GM18502 (cell line): Measurements from ENCODE around the gene TNFRSF6B.
"Not testable (repeated sequence)": the region's sequence is repeated elsewhere in the genome, so short reads cannot be mapped to it uniquely, and the experiment has no call there.

Source experiments
- ATAC-seq: cut with Tn5 transposase; IDR thresholded peaks from one replicate; pipeline ENCODE4 v1.9.1; 2021; ENCODE audit warnings: mild to moderate bottlenecking; ENCODE audit not compliant: unreplicated experiment, poor library complexity

TNFRSF6B gene

DNA sequence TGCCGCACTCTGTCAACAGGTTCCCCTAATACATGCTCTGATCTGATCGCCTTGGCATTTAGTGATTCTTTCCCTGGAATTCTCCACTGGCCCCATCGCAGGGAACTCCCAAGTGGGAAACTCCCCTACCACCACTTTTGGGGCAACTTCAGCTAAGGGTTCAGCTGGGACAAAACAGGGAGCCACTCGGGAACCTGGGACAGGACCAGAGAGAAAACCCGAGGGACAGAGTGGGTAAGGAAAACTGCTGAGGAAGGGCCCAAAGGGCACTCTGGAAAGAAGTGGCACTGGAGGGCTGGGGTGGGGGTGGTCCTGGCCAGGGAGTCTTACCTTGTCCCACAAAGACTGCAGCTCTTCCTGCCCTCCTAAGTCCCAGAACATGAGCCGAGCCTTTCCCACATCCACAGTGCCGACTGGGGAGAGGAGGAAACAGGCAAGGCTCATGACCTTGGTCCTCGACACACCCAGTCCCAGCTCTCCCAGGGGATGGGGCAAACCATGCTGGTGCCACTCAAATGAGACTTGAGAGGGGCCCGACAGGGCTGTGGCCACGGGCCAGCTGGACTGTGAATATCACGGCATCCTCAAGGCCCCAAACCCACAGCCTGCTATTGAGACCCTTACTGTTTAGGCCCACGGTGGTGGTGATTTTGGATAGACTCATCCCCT lies 9.7 kb downstream of the TNFRSF6B start:
- ATAC-seq, result no peak

DNA sequence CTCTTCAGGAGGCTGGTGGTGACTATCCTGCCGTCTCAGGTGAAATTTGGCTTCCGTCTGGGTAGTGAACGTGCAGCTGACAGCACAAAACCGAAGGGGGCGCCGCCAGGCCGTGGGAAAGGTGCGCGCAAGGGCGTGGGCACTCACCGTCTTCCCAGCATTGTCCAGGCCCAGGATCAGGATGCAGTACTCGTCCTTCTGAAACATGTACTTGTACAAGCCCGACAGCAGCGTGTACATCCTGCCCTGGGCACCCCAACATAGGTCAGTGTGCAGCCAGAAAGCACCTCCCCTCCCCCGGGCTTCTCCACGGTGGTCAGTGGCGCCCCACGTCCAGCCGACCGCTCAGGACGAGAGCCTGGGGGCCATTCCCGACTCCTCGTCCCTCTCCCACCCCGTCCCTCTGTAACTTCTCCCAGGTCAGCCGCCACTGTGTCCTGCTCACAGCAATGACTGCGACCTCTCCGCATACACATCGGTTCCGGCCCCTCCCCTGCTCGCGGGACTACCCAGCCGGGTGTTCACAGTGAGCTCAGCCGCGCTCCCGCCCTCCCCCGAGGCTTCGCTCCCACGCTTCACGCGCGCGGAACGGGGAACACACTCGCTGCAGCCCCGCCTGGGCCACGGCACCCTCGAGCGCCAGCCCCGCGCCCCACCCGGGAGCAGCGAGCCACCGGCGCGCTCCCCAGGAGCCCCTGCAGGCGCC lies 10.6 kb downstream of the TNFRSF6B start:
- peak; percentile 42 for ATAC-seq

DNA sequence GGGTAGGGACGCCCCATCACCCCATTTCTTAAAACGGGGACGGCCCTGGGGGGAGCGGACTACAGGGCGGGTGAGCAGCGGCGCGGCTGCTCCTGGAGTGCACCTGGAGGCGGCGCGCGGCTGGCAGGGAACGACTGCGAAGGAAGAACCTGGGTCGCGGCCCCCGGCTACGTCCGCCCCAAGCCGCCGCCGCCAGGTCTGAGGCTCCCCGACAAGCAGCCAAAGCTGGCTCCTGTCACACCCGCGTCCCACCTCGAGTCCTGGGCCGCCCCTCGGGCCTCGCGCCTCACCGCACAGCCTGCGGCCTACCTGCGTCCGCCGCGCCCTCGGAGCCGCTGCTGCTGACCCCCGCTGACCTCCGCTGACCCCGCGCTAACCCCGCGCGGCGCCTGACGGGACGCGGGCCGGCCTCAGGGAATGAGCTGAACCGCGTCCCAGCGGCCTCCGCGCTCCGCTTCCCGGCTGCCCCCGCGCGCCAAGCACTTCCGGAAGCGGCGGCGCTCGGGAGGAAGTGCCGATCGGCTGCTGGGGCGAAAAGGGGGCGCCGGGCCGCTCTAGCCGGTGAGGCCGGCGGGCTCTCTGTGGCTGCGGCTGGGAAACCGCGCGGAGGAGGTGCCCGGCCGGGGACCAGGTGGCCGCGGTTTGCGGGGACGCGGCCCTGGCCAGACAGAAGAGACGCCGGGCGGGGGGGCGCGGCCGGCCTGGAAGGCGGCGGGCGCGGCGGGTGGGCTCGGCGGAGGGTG lies 11.3 kb downstream of the TNFRSF6B start, which contains the start of the genes ARFRP1 and ZGPAT:
Gene ARFRP1, minus strand, starts transcription at position 419 of the 743 bp plus-strand sequence. CDS start 885 bp downstream, outside the sequence.
Gene ZGPAT, plus strand, starts transcription at position 482 of the 743 bp plus-strand sequence. CDS start 542 bp downstream, outside the sequence.
- peak; percentile 66 for ATAC-seq

DNA sequence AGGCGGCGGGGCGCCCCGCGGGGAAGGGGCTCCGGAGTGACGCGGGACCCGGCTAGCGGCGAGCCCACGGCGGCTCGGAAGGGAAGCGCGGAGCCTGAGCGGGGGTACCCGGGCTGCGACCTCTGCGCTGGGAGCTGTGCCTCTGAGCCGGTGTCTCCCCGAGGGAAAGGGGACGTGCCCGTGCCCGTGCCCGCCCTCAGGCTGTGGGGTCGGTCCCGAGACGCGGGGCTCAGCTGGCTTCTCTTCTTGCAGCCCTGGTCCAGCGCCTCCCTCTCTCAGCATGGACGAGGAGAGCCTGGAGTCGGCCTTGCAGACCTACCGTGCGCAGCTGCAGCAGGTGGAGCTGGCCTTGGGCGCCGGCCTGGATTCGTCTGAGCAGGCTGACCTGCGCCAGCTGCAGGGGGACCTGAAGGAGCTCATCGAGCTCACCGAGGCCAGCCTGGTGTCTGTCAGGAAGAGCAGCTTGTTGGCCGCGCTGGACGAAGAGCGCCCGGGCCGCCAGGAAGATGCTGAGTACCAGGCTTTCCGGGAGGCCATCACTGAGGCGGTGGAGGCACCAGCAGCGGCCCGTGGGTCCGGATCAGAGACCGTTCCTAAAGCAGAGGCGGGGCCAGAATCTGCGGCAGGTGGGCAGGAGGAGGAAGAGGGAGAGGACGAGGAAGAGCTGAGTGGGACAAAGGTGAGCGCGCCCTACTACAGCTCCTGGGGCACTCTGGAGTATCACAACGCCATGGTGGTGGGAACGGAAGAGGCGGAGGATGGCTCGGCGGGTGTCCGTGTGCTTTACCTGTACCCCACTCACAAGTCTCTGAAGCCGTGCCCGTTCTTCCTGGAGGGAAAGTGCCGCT lies 12.1 kb downstream of the TNFRSF6B start:
- peak; percentile 19 for ATAC-seq

DNA sequence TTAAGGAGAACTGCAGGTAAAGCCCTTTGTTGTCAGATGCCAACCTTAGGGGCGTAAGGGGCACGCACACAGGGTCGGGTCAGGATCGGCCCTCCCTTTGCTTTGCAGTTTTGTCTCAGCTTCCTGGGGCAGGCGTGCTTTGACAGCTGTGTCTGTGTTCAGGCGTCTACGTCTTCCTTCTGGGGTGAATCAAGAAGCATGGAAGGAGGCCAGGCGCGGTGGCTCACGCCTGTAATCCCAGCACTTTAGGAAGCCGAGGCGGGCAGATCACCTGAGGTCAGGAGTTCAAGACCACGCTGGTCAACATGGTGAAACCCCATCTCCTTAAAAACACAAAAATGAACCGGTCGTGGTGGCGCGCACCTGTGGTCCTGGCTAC lies 12.7 kb downstream of the TNFRSF6B start:
- no peak for ATAC-seq

DNA sequence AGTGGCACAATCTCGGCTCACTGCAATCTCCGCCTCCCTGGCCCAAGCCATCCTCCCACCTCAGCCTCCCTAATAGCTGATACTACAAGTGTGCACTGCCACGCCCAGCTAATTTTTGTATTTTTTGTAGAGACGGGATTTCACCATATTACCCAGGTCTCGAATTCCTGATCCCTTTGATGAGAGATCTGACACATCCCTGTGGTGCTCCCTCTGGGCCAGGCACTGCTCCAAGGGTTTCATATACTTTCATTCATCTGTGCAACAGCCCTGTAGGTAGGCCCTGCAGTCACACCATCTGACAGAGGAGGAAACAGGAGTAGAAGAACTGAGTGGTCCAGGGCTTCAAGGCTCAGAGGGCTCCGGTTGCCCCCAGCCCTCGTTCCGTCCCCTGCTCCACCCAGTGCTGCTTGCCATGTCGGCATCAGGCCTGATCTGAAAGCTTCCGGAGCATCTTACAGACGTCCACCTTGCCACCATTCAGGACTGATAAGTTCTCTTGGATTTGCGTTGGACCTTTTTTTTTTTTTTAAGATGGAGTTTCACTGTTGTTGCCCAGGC lies 14.7 kb downstream of the TNFRSF6B start:
- no peak for ATAC-seq

DNA sequence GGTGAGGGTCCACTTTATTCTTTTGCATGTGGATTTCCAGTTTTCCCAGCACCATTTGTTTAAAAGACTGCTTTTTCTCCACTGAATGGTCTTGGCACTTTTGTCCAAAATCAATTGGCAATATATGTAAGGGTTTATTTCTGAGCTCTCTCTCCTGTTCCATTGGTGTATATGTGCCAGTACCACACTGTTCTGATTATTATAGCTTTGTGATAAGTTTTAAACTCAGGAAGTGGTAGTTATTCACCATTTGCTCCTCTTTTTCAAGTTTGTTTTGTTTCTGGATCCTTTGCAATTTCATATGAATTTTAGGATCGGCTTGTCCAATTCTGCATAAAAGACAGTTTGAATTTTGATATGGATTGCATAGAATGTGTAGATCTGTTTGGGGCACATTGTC lies 15.7 kb downstream of the TNFRSF6B start:
- ATAC-seq, result no peak

DNA sequence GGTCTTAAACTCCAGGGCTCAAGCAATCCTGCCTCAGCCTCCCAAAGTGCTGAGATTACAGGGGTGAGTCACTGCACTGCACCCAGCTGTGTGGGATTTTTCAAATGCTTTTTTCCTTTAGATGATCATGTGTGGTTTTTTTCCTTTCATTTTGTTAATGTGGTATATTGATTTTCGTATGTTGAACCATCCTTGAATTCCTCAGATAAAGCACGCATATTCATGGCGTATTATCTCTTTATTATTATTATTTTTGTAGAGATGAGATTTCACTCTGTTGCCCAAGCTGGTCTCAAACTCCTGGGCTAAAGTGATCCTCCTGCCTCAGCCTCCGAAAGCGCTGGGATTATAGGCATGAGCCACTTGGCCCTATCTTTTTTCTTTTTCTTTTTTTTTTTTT lies 18.4 kb downstream of the TNFRSF6B start:
- no peak for ATAC-seq

DNA sequence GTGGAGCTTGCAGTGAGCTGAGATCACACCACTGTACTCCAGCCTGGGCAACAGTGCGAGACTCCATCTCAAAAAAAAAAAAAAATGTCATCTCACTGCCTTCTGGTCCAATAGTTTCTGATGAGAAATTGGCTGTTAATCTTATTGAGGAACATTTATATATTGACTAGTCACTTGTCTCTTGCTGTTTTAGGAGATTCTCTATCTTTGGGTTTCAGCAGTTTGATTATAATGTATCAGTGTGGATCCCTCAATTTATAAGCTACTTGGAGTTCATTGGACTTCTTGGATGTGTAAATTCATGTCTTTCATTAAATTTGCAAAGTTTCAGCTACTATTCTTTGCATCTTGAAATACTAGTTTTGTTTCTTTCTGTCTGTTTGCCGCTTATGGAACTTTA lies 22.5 kb downstream of the TNFRSF6B start:
- no peak for ATAC-seq

DNA sequence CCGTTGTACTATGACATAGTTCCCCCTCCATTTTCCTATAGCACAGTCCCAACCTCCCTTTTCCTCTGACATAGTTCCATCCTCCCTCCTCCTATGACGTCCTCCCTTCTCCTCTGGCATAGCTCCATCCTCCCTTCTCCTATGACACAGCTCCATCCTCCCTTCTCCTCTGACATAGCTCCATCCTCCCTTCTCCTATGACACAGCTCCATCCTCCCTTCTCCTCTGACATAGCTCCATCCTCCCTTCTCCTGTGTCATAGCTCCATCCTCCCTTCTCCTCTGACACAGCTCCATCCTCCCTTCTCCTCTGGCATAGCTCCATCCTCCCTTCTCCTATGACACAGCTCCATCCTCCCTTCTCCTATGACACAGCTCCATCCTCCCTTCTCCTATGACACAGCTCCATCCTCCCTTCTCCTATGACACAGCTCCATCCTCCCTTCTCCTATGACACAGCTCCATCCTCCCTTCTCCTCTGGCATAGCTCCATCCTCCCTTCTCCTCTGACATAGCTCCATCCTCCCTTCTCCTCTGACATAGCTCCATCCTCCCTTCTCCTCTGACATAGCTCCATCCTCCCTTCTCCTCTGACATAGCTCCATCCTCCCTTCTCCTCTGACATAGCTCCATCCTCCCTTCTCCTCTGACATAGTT lies 26.6 kb downstream of the TNFRSF6B start:
- not testable (repeated sequence) for ATAC-seq

DNA sequence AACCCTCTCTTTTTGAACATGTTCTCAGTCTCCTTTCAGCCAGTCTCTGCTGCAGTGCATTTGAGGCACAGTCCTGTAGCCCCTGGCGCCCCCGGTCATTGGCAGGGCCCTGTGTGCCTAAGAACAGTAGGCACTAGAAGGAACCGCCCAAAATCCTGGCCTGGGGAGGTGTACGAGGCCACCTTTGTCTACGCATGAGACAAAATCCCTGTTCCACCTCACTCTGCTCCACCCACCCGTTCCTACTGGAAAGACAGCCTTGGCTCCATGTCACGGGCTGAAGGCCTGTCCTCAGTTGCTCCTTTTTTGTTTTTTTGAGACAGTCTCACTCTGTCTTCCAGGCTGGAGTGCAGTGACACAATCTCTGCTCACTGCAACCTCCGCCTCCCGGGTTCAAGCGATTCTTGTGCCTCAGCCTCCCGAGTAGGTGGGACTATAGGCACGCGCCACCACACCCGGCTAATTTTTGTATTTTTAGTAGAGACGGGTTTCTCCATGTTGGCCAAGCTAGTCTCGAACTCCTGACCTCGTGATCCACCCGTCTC lies 33.8 kb downstream of the TNFRSF6B start:
- ATAC-seq, result not testable (repeated sequence)

DNA sequence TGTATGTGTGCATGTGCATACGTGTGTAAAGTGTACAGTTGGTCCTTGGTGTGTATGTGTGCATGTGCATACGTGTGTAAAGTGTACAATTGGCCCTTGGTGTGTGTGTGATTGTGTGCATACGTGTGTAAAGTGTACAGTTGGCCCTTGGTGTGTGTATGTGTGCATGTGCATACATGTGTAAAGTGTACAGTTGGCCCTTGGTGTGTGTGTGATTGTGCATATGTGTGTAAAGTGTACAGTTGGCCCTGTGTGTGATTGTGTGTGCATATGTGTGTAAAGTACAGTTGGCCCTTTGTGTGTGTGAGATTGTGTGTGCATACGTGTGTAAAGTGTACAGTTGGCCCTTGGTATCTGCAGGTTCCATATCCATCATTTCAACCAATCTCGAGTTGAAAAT lies 35.0 kb downstream of the TNFRSF6B start:
- ATAC-seq, result no peak

DNA sequence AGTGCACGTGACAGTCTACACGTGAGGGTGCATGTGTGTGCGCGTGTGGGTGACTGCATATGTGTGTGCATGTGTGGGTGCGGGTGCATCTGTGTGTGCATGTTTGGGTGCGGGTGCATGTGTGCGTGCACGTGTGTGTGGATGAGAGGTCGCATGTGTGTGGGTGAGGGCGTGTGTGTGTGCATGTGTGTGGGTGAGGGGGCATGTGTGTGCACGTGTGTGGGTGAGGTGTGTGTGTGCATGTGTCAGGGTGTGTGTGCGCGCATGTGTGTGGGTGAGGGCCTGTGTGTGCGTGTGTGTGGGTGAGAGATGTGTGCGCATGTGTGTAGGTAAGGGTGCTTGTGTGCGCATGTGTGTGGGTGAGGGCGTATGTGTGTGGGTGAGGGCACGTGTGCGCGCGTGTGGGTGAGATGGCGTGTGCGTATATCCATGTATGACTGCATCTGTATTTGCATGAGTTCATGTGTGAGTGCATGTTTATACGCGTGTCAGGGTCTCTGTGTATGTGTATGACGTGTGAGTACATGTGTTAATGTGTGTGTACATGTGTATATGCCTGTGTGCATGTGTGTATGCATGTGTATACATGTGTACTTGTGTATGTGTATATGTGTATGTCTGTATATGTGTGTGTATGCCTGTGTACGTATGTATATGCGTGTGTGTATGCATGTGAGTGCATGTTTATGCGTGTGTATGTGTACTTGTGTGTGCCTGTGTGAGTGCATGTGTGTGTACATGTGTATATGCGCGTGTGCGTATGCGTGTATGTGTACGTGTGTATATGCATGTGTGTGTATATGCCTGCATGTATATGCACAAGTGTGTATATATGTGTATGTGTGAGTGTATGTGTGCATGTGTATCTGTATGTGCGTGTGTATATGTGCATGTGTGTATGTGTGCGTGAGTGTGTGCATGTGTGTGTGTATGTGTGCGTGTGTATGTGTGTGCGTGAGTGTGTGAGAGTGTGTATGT lies 36.0 kb downstream of the TNFRSF6B start:
- no peak for ATAC-seq

DNA sequence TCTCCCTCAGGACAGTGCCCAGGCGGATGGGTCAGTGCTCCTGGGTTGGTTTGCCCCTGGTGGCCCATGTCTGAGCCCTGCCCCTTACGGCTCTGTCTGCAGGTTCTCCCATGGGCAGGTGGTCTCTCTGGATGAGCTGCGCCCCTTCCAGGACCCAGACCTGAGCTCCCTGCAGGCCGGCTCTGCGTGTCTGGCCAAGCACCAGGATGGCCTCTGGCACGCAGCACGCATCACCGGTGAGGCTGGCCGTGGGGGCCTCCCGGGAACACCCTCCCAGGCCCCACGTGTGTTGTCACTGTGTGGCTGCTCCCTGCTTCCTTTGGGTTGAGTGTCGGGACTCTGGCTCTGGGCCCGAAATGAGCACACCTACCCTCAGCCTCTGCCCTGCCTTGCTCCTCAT lies 36.7 kb downstream of the TNFRSF6B start:
- ATAC-seq, result no peak

DNA sequence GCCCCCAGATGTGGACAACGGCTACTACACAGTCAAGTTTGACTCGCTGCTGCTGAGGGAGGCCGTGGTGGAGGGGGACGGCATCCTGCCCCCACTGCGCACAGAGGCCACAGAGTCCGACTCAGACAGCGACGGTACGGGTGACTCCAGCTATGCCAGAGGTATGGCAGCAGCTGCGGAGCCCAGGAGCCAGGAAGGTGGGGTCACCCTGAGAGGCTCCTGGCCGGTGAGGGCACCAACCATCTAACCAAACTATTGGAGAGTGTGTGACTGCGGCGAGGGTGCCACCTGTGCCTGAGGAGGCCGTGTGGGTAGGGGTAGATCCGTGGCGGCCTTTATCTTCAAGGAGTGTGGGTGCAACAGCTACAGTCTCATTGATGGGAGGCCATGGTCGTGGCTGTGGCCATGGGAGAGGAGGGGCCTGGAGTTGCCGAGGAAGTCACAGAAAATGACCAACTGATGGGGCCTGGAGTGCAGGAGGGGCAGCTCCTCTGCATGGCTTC lies 37.2 kb downstream of the TNFRSF6B start:
- ATAC-seq, result no peak

DNA sequence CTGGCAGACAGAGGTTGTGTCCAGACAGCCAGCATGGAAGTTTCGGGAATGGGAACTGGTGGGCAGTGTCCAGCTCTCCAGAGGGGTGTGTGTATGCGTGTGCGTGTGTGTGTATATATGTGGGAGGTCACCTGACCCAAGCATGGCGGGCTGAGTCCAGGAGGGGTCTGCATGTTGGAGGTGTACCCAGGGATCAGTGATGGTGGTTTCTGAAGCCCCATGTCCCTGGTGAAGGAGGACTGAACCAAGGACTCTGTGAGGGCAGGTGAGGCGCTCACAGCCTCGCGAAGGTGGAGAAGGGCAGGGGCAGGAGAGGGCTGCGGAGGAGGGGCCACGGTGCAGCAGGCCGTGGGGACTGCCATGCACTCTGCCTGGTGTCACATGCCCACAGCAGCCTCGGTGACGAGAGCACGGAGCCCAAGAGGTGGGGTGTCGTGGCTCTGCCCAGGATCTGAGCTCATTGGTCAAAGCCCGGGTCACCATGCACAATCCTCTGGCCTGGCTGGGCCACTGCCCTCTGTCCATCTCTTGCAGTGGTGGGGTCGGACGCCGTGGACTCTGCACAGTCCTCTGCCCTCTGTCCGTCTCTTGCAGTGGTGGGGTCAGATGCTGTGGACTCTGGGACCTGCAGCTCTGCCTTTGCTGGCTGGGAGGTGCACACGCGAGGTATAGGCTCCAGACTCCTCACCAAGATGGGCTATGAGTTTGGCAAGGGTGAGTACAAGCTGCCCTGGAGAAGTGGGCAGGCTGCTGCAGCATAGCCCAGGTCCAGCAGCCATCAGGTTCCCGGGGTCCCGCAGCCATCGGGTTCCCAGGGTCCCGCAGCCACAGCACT lies 37.9 kb downstream of the TNFRSF6B start:
- ATAC-seq, result no peak
